NCI-H1048 (cell line): Measurements from ENCODE around the gene MINDY4.

Experiments used
- DNase-seq: peaks from one replicate; lab custom pipeline; 2025; lab: John Stamatoyannopoulos, UW

MINDY4 gene

GRCh38 chr7:30771174-30771879 lies at the start of gene MINDY4:
TSS of gene MINDY4 (plus strand) at chr7:30771417. CDS start at chr7:30771494, 77 bp downstream.
- peak; percentile 29 for DNase-seq

GRCh38 chr7:30722187-30722586 lies 49.0 kb upstream of the MINDY4 start:
- no peak for DNase-seq

- no peak for DNase-seq
These were observed 48.5 kb upstream of the MINDY4 start for GRCh38 chr7:30722671-30723070.

GRCh38 chr7:30723776-30724175 lies 47.4 kb upstream of the MINDY4 start:
- DNase-seq = no peak

GRCh38 chr7:30726296-30727006 lies 44.8 kb upstream of the MINDY4 start:
- DNase-seq = no peak

- no peak for DNase-seq
These were observed 43.9 kb upstream of the MINDY4 start for GRCh38 chr7:30727061-30727945.

GRCh38 chr7:30728591-30729100 lies 42.6 kb upstream of the MINDY4 start:
- DNase-seq = no peak

- DNase-seq = no peak
These were observed 41.6 kb upstream of the MINDY4 start for GRCh38 chr7:30729642-30730041.

GRCh38 chr7:30730097-30730496 lies 41.1 kb upstream of the MINDY4 start:
- DNase-seq = no peak

- DNase-seq = no peak
These were observed 40.2 kb upstream of the MINDY4 start for GRCh38 chr7:30730996-30731395.

- DNase-seq = no peak
These were observed 39.6 kb upstream of the MINDY4 start for GRCh38 chr7:30731581-30731980.

GRCh38 chr7:30732606-30733005 lies 38.6 kb upstream of the MINDY4 start:
- DNase-seq = no peak

GRCh38 chr7:30733216-30733615 lies 38.0 kb upstream of the MINDY4 start:
- no peak for DNase-seq

- DNase-seq = no peak
These were observed 37.5 kb upstream of the MINDY4 start for GRCh38 chr7:30733691-30734090.

GRCh38 chr7:30734497-30734896 lies 36.7 kb upstream of the MINDY4 start:
- no peak for DNase-seq

- DNase-seq = no peak
These were observed 35.6 kb upstream of the MINDY4 start for GRCh38 chr7:30735631-30736030.

- no peak for DNase-seq
These were observed 34.9 kb upstream of the MINDY4 start for GRCh38 chr7:30736291-30736690.

GRCh38 chr7:30738026-30738915 lies 32.9 kb upstream of the MINDY4 start:
- DNase-seq = no peak

- no peak for DNase-seq
These were observed 31.5 kb upstream of the MINDY4 start for GRCh38 chr7:30739691-30740090.

- DNase-seq = peak; percentile 17
These were observed 30.6 kb upstream of the MINDY4 start for GRCh38 chr7:30740417-30741181.

GRCh38 chr7:30741289-30741688 lies 29.9 kb upstream of the MINDY4 start:
- no peak for DNase-seq
